Activated CD4-positive, alpha-beta T cell treated with anti-CD3 and anti-CD28 coated beads for 48 hours (primary cell): ENCODE results near the gene ALAS1.
"Not testable (repeated sequence)": the region's sequence is repeated elsewhere in the genome, so short reads cannot be mapped to it uniquely, and the experiment has no call there.

Experiments
- DNase-seq: peaks from one replicate; pipeline ENCODE4 v3.0.0-alpha.2; 2020

ALAS1 gene

DNA sequence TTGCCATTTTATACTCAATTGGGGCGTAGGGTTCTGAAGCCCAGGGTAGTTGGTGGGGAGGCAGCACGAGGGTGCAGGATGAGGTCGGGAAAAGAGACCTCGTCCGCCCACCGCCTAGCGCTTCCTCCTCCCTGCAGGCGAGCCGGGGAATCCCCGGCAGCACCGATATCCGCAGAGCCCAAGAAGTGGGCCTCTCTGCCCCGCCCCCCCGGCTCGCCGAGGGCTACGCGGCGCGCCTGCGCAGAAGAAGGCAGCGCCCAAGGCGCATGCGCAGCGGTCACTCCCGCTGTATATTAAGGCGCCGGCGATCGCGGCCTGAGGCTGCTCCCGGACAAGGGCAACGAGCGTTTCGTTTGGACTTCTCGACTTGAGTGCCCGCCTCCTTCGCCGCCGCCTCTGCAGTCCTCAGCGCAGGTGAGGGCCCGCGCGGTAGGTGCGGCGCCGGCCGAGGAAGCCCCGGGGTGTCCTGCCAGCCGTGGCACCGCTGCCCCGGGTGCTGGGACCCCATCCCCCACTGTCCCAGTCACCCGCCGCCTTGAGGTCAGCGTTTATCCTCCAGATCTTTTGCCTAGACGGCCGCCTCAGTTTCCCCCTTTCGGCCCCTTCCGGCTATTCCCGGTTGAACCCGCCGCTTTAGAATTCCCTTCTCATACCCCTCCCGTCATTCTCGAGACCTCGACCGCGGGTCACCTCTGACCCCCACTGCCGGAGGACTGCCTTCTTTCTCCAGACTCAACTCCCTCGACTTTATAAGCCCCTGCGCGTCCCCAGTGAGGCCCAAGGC is at the start of gene ALAS1:
ALAS1 (plus strand) TSS at position 319 of the 784 bp plus-strand sequence. CDS start 1,082 bp downstream, outside the sequence.
- peak; percentile 95 for DNase-seq

DNA sequence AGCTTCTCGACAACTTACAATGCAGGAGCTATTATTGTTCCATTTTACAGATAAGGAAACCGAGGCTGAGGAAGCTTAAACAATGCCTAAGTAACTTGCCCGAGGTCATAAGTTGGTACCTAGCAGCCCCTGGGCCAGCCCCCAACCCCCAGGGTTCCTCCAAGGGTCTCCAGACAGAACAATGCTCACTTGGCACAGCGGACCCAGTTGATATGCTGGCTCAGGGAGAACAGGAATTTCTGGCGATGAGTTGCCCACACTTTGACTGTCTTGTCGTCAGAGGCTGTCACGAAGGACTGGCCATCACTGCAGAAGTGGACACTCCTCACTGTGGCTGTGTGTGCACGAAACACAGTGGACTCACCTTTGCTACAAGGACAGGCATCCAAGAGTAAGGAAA is 48.9 kb upstream of the ALAS1 start:
- DNase-seq, result no peak

DNA sequence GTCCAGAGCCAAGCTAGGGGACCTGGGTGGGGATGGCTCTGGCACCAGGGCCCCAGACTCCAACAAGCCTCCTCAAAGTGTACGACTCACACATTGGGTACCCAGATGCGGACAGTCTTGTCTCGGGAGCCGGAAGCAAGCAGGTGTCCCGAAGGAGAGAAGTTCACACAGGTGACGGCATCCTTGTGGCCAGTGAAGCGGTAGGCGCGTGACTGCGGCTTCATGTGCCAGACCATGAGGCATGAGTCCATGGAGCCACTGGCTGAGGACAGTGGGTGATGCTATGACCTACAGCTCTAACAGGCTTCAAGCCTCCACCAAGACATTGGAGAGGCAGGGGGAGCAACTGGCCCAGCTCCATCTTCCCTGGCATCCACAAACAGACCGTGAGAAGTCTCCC is 48.2 kb upstream of the ALAS1 start:
- no peak for DNase-seq

DNA sequence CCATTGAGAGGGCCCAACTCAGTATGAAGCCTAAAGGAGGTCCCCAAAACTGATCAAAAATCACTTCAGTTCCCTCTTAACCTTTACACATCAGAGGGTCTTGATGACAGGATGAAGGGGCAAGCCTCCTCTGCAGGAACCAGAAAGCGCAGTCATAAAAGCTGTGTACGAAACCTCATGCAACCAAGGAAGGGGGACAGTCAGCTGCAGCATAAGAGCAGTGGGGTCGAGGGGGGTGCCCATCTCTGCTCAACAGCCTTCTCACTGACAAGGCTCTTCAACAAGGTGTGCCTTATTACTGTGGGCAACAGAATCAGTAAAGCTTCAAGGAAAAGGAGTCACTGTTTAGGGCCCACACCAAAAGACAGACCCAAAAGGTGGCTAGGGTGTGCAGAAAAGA is 47.6 kb upstream of the ALAS1 start:
- no peak for DNase-seq

DNA sequence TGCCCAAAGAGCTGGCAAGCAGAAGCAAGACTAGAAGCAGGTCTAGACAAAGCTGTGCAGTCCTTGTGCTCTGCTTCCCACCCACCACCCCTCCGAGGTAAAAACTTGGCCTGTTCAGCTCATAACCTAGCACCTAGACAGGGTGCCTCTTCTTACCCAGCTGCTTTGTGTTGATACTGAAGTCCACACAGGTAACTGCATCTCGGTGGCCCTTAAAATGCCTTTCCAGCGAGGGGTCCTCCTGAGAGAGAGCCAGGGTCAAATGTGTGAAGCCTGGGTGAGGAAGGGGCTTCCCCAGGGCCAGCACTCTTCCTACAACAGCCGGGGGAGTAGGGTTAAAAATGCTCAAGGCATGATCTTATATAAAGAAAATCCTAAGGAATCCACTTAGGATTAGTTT is 47.1 kb upstream of the ALAS1 start:
- no peak for DNase-seq

DNA sequence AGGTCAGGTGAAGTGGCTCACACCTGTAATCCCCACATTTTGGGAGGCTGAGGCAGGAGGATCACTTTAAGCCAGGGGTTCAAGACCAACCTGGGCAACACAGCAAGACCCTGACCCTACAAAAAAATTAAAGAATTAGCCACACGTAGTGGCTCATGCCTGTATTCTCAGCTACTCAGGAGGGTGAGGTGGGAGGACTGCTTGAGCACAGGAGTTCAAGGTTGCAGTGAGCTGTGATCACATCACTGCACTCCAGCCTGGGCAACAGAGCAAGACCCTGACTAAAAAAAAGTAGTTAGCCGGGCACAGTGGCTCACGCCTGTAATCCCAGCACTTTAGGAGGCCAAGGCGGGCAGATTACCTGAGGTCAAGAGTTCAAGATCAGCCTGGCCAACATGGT is 46.0 kb upstream of the ALAS1 start:
- DNase-seq, result not testable (repeated sequence)

DNA sequence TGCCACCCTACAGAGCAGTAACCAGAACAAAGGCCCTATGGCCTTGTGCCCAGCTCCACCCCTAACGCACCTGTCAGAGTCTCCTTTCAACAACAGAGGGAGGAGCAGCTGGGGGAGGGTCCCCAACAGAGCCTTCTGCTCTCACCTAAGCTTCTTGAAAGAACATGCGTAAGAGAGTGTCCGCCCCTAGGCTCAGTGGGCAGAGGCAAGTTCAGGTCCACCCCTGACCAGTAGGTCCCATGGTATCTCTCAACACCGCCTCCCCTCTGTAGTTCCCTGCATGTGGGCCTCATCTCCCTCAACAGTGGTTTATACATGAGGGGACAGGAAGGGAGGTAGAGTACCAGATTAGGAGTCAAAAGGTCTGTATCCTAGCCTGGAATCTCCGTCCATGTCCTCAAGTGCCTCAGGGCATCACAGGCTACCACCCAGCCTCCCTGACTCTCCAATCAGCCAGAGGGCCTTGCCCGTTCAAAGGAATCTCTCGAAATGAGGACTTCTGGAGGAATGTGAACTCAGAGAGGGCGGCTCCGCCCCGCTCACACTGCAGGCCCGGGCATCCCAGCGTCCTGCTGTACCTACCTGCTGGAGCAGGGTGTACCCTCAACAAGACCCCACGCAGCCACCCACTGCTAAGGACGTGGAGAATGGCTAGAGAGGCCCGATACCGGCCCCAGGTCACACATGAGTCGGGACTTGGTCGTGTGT is 44.4 kb upstream of the ALAS1 start:
- peak; percentile 33 for DNase-seq

DNA sequence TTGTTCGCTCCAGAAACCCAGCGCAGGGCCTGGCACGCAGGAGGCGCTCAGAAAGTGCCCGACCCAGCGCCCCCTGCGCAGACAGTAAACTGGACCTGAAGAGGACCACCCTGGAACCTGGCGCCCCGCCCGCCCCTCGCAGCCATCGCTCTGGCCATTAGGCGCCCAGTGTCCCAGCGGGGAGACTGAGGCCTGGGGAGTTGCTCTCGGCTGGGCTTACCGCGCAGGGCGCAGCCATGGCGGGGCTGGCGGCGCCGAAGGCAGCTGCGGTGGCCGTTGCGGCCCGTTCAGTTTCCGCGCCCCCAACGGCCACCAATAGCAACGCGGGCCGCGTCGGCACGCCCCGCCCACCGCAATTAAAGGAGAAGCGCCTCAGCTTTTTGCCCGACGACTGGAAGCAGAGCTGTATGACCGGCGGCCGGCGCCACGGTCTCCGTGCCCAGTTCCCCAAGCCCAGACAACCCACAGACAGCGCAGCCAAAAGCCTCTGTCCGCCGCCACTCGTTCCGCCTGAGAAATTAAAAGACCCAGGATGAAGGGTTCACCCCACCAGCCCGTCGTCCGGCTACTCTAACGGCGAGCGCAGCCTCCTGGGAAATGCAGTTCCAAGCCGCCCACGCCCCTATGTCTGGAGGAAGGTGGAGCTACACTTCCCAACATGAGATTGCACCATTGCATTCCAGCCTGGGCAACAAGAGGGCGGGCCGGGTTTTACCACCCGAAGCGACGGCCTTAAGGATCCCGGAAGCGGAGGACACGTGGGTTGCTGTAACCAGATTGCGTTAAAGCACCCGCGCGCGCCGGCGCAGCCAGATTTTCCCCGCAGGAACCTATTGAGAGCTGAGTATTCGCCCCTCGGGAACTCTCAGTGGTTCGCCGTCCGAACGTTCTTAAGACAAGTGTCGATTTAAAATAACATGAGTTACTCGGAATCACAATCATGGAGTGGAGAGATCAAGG is 43.5 kb upstream of the ALAS1 start, which contains the start of gene POC1A:
POC1A (minus strand) TSS at position 289 of the 960 bp plus-strand sequence; CDS start at position 238, 51 bp downstream.
- DNase-seq, result peak; percentile 96

DNA sequence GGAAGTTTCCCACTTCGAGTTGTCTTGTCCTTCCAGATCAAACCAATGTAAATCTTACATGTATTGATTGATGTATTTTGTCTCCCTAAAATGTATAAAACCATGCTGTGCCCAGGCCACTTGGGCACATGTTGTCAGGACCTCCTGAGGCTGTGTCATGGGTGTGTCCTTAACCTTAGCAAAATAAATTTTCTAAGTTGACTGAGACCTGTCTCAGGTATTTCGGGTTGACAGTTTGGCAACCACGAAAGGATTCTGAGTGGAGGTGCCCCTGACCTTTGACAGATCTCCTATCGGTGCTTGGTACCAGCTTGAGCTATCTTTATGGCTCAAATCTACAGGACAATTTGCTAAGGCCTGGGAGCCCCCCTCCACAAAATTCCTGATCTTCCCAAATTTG is 42.0 kb upstream of the ALAS1 start:
- DNase-seq, result no peak

DNA sequence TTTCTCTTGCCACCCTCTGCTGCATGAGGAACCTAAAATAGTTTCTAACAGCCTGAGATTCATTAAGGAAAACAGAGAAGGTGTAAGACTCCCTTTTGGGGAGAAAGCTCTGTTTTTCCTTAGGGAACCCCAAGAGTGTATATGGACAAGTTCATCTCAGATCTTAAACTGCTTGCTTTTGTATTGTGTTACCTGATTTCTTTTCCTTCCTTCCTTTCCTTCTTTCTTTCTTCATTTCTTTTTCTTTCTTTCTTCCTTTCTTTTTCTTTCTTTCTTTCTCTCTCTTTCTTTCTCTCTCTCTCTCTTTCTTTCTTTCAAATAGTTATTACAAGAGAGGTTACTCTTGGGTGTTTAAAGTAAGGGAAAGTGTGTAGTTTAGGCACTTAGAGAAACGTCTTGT is 38.5 kb upstream of the ALAS1 start:
- DNase-seq, result no peak

DNA sequence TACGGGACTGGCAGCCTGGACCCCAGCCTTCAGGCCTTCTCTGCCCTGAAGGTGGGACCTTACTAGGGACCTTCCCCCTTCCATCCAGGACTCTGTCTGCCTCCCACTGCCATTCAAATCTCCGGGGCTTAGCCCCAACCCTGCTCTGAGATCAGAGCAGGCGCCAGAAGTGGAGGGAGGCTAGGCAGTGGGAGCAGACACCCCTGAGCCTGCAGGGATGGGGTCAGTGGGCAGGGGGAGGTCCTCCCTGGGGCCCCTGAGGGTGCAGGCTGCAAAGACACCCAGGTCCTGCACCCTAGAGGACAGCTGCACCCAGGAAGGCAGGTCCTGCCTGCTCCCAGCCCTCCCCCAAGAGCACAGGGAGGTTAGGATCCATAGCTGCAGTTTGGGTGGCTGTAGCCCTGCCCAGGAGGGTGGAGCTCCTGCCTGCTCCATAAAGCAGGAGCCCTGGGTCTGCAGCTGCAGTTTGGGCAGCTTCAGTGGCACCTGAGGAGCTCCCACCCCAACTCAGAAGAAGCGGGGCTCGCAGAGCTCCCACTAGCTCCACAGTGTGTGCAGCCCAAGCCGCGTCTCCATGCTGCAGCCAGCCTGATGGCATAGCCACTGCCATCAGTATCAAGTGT is 35.6 kb upstream of the ALAS1 start:
- no peak for DNase-seq

DNA sequence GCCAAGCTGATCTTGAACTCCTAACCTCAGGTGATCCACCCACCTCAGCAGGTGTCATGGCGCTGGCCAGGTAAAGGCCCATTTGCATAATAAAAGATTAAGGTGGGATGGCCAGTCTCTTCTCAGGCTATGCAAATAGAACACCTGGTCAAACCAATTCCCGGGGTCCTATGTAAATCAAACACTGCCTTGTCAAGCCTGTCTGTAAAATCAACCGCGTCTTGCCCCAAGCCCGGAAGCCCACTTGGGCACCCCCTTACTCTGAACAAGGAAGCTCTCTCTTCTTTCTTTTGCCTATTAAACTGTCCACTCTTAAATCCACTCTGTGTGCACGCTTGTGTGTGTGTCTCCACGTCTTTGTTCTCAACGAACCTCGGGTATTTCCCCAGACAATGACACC is 30.7 kb upstream of the ALAS1 start:
- no peak for DNase-seq

DNA sequence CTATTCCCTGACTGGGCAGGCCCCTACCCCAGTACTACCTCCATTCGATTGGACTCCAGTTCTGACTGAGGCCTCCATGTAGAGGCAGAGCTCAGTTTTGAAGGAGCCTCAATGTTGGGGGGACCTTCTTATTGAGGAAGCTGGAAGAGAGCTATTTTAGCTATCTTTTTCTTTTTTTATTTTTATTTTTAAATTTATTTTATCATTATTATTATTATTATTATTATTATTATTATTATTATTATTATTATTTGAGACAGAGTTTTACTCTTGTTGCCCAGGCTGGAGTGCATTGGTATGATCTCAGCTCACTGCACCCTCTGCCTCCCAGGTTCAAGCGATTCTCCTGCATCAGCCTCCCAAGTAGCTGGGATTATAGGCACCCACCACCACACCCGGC is 27.7 kb upstream of the ALAS1 start:
- DNase-seq, result not testable (repeated sequence)

DNA sequence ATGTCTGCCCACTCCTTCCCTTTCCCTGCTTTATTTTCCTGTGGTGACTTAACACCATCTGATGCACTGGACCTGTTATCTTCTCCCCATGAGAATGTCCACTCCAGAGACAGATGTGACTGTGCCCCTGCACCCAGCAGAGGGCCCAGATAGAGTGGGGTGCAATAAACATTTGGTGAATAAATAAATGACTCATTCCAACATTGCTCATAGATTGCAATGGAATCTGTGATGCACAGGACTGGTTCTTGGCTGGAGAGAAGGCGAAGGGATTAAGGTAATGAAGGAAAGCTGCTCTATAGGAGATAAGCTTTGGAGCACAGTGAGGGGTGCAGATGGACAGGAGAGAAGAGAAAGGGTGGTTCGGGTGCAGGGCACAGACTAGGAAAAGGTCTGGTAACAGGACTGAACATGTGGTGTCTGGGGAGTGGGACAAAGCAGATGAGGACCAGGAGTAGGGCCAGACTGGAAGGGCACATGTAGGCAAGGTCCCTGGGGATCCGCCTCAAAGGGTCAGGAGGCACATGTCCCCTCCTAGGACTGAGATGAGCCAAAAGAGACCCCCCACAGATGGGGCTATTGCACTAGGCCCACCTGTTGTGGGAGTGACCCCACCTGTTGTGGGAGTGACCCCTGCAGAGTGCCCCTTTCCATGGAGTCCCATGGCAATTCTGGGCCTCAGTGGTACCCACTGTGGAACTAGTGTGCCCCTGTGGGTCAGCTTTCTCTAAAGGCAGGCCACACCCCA is 26.3 kb upstream of the ALAS1 start:
- DNase-seq, result no peak

DNA sequence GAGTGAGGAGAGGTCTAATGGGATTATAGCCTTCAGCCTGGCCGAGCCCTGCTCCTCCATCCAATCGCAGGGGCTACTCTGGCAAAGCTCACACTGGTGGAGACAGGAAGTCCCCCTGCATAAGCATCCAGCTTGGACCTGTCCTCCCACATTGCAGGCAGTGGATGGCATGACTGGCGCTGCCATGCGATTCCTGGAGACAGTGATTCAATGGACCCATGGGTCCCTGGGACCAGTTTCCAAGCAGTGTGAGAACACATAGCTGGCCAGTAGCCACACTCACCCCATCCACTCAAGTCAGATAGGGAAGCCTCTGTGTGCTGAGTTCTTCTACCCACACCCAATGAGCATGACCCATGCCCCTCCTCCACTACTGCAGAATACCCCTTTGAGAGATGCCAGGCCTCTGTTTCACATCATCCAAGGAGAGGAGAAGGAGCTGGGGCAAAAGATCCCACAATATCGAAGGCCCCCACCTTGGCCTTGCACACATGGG is 25.6 kb upstream of the ALAS1 start:
- DNase-seq, result no peak

DNA sequence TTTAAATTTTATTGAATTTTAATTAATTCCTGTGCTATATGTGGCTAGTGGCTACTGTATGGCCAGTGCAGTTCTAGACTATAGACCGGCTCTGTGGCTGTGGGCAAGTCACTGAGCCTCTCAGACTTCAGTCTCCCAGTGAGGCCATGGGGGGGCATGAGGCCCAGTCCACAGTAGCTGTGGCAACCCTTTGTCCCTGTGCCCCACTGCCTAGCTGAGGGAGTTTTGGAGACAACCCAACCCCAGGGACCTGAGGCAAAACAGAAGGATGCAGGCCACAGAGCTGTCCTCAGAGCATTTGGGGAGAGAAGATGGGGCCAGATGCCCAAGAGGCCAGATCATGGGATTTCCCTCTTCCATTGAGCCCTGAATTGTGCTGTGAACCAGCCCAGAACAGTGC is 24.9 kb upstream of the ALAS1 start:
- DNase-seq, result no peak

DNA sequence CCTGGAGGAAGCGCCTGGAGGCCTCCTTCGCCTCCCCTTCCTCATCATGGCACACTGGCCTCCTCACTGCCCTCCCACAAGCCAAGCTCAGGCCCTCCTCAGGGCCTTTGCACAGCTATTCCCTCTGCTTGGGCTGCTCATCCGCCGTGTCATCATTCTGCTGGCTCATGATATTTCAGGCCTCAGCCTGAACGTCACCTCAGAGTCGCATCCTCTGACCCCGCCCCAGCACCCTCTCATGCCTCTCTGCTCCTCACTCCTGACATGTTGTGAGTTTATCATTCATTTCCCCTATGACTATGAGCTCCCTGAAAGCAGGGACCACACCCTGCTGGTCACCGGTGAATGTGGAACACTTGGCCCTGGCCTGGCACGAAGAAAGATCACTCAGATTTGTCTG is 23.1 kb upstream of the ALAS1 start:
- DNase-seq, result peak; percentile 19

DNA sequence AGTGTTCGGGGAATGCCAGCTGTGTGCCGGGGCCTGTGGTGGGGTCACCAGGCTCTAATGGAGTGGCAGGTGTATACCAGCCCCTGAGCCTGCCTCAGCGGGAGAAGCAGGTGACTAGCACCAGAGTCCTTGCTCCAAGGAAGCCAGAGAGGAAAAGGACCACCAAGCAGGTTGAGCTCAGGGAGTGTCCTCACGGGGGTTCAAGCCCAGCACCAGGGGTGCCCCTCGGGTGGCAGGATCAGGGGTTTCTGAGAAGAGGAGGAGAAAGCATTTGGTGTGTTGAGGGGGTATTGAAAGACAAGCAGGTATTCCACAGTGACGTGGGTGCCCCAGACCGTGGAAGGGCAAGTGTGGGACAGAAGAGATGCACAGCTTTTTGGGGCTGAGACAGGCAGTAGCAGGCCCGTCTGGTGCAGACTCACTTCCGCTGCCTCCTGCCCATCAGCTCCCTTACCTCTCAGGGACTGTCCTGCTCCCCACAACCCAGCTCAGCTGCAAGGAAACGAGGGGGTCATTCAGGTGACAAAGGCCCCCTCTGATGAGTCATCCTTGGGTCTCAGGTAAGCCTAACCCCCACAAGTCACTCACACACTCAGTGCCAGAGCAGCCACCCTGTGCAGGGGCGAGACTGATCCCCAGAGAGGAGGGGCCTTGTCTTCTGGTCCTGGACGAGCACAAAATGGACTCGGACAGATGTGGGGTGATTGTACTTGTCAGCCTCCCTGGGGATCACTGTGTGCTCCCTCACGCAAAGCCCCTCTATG is 22.4 kb upstream of the ALAS1 start:
- DNase-seq, result no peak

DNA sequence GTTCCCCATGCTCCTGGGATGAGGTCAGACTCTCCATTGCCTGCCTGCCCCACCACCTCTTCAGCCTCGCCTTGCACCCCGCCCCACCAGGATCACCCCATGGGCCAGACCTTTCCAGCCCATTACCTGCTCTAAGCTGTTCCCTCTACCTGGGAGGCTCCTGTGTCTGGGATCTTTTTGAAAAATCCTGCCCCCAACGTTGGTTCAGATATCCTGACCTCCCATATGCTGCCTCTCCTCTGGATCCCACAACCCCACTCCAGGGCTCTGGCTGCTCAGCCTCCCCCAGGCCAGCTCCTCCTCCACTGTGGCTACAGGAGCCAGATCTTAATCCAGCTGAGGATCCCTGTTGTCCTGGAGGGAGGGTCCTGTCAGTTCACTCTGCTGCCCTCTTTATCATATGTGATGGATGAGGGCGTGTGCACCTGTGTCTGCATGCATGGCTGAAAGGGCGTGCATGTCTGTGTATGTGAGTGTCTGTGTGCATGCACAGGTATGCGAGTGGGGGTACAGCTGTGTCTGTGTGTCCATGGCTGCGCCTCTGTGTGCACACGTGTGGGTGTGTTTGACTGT is 21.7 kb upstream of the ALAS1 start:
- no peak for DNase-seq

DNA sequence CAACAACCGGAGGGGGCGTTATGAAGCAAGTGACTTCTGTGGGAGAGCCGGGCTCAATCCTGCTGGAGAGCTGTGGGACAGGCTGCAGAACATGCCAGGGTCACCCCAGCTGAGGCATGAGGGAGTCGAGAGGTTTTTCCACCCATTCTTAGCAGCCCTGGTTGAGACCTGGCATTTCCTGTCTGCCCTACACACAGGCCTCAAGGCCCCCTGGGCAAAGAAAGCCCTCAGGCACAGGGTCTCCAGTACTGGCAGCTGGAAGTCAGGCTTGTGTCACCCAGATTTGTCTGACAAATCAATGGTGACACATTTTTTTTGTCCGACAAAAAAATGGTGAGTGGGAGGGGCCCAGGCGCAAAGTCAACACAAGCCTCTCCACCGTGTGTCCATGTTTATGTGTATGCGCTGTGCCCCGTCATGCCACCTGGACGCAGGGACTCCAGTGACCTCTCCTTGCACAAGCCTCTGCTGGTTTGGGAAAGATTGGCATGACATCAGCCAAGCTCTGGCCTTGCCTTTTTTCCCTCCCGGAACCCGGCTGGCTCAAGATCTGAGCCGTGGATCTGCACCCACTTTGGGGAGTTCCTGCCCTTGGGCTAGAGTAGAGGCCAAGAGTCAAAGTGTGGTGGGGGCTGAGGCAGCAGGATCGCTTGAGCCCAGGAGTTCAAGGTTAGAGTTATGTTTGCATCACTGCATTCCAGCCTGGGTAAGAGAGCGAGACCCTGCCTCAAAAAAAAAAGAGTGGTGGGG is 20.8 kb upstream of the ALAS1 start:
- DNase-seq, result no peak
